Hepatocyte (in vitro differentiated cells): ENCODE data around the gene MRPL20. TPM values are rescaled to one million over a fixed set of nuclear protein-coding genes. Genes with fewer than 3 reads are reported as not detected.

Experiments used
- DNase-seq: peaks from one replicate; pipeline ENCODE4 v3.0.0-alpha.2; 2016; ENCODE audit warnings: low spot score
- H2AFZ ChIP-seq: fragments of 200-600 bp; sonication (generic); 2 replicates; pipeline ENCODE4 v1.6.0; 2016; ENCODE audit warnings: antibody characterized with exemption, mild to moderate bottlenecking
- H3K27ac ChIP-seq: fragments of 200-600 bp; sonication (generic); 2 replicates; pipeline ENCODE4 v1.5.1; 2016; ENCODE audit warnings: mild to moderate bottlenecking
- H3K27me3 ChIP-seq: fragments of 200-600 bp; sonication (generic); 2 replicates; pipeline ENCODE4 v1.6.1; 2016
- H3K36me3 ChIP-seq: fragments of 200-600 bp; sonication (generic); replicated peaks from 2 replicates; pipeline ENCODE4 v1.5.1; 2016; ENCODE audit warnings: low read depth; ENCODE audit not compliant: insufficient read depth
- H3K4me1 ChIP-seq: fragments of 200-600 bp; sonication (generic); 2 replicates; pipeline ENCODE4 v1.5.1; 2016; ENCODE audit warnings: mild to moderate bottlenecking, moderate library complexity; ENCODE audit not compliant: insufficient read depth
- H3K4me2 ChIP-seq: fragments of 200-600 bp; sonication (generic); 2 replicates; pipeline ENCODE4 v1.6.0; 2016
- H3K4me3 ChIP-seq: fragments of 200-600 bp; sonication (generic); 2 replicates; pipeline ENCODE4 v1.5.1; 2016; ENCODE audit warnings: mild to moderate bottlenecking
- H3K79me2 ChIP-seq: fragments of 200-600 bp; sonication (generic); 2 replicates; pipeline ENCODE4 v1.6.0; 2017; ENCODE audit warnings: mild to moderate bottlenecking
- H3K9me2 ChIP-seq: fragments of 200-600 bp; sonication (generic); replicated peaks from 2 replicates; pipeline ENCODE4 v1.6.0; 2017; ENCODE audit warnings: mild to moderate bottlenecking; ENCODE audit not compliant: insufficient read depth
- H3K9me3 ChIP-seq: fragments of 200-600 bp; sonication (generic); 2 replicates; pipeline ENCODE4 v1.5.1; 2016; ENCODE audit warnings: low read depth, mild to moderate bottlenecking
- H4K20me1 ChIP-seq: fragments of 200-600 bp; sonication (generic); 2 replicates; pipeline ENCODE4 v1.6.0; 2016; ENCODE audit warnings: mild to moderate bottlenecking; ENCODE audit not compliant: insufficient read depth, poor library complexity, severe bottlenecking
- CTCF ChIP-seq: fragments of 200-600 bp; sonication (generic); IDR thresholded peaks from 2 replicates; pipeline ENCODE4 v1.5.1; 2016; ENCODE audit warnings: antibody characterized with exemption, mild to moderate bottlenecking; ENCODE audit not compliant: poor library complexity
- EZH2 ChIP-seq: fragments of 200-600 bp; sonication (generic); IDR thresholded peaks from 2 replicates; pipeline ENCODE4 v1.6.1; 2016; ENCODE audit warnings: antibody characterized with exemption, mild to moderate bottlenecking, borderline replicate concordance
- EZH2phosphoT487 ChIP-seq: fragments of 200-600 bp; sonication (generic); IDR thresholded peaks from one replicate; pipeline ENCODE4 v1.6.1; 2018; ENCODE audit warnings: antibody characterized with exemption, mild to moderate bottlenecking, low read depth, moderate library complexity; ENCODE audit not compliant: unreplicated experiment, severe bottlenecking
- WGBS: methylation state at CpG from one replicate; pipeline ENCODE4 v1.1.6; 2016; ENCODE audit warnings: low lambda C conversion rate; ENCODE audit errors: missing lambda C conversion rate; 5-methylcytosine and 5-hydroxymethylcytosine counted together
- polyA plus RNA-seq: library from polyadenylated mRNA; unstranded; fragments of >200 nt; fragmentation: Nextera tagmentation; extraction: Ambion mirVana; gene quantifications from 2 replicates; pipeline ENCODE4 v1.2.1, GENCODE V29; 2016
- total RNA-seq: library from RNA; depleted of rRNA; stranded (reverse); fragments of >200 nt; gene quantifications from 2 replicates; pipeline ENCODE4 v1.2.3, GENCODE V29; 2014

Gene MRPL20
- total and polyA plus RNA-seq, 2 experiments from 2014 or later, result 107 to 193 TPM

GRCh38 chr1:1367315-1367714, 39.8 kb downstream of the MRPL20 start:
- H3K27ac ChIP-seq, result no peak overlapping the region
- H2AFZ ChIP-seq, result no peak overlapping the region
- no peaks in the 10 kb centered on the region for H3K9me2 ChIP-seq
- no peaks in the 10 kb centered on the region for H3K27me3 ChIP-seq
- H4K20me1 ChIP-seq, result no peaks in the 10 kb centered on the region
- TF ChIP-seq EZH2 (no peak), EZH2phosphoT487 (no peak), CTCF (no peak)
- no peak for DNase-seq
- H3K4me1 ChIP-seq, result peaks cover 2% of the 10 kb centered on the region
- no peaks in the 10 kb centered on the region for H3K36me3 ChIP-seq
- WGBS, result 100% methylated on average over 5 of the region's 5 CpGs
- no peak overlapping the region for H3K4me3 ChIP-seq
- no peaks in the 10 kb centered on the region for H3K9me3 ChIP-seq
- H3K4me2 ChIP-seq, result no peak overlapping the region
- peaks cover 1% of the 10 kb centered on the region for H3K79me2 ChIP-seq

GRCh38 chr1:1366699-1367066, 40.4 kb downstream of the MRPL20 start:
- H3K9me2 ChIP-seq, result no peaks in the 10 kb centered on the region
- H3K4me3 ChIP-seq, result no peak overlapping the region
- H2AFZ ChIP-seq, result no peak overlapping the region
- no peaks in the 10 kb centered on the region for H3K79me2 ChIP-seq
- H4K20me1 ChIP-seq, result no peaks in the 10 kb centered on the region
- no peak for DNase-seq
- H3K27ac ChIP-seq, result no peak overlapping the region
- H3K27me3 ChIP-seq, result no peaks in the 10 kb centered on the region
- no peaks in the 10 kb centered on the region for H3K36me3 ChIP-seq
- WGBS, result 100% methylated on average over 3 of the region's 3 CpGs
- H3K4me1 ChIP-seq, result peaks cover 5% of the 10 kb centered on the region
- no peak for TF ChIP-seq CTCF
- no peak for TF ChIP-seq EZH2phosphoT487
- TF ChIP-seq EZH2, result no peak
- no peak overlapping the region for H3K4me2 ChIP-seq
- no peaks in the 10 kb centered on the region for H3K9me3 ChIP-seq

GRCh38 chr1:1365875-1366698, 41.0 kb downstream of the MRPL20 start:
- TF ChIP-seq CTCF (no peak), EZH2phosphoT487 (no peak), EZH2 (no peak)
- no peak overlapping the region for H3K4me3 ChIP-seq
- 82% methylated on average over 10 of the region's 10 CpGs for WGBS
- no peaks in the 10 kb centered on the region for H3K27me3 ChIP-seq
- H3K4me2 ChIP-seq, result no peak overlapping the region
- DNase-seq, result no peak
- H4K20me1 ChIP-seq, result no peaks in the 10 kb centered on the region
- H3K36me3 ChIP-seq, result no peaks in the 10 kb centered on the region
- no peak overlapping the region for H3K27ac ChIP-seq
- H3K9me2 ChIP-seq, result no peaks in the 10 kb centered on the region
- H3K9me3 ChIP-seq, result no peaks in the 10 kb centered on the region
- no peaks in the 10 kb centered on the region for H3K79me2 ChIP-seq
- peaks cover 11% of the 10 kb centered on the region for H3K4me1 ChIP-seq
- H2AFZ ChIP-seq, result no peak overlapping the region
